ENCODE results near the gene C10orf71. TPM values are rescaled to one million over a fixed set of nuclear protein-coding genes. Genes with fewer than 3 reads are reported as not detected.

The C10orf71 gene
- total RNA-seq, 5 donors from 2014 or later (not counting 1 experiment from before 2014, with no cell fraction given) = not detected

DNA sequence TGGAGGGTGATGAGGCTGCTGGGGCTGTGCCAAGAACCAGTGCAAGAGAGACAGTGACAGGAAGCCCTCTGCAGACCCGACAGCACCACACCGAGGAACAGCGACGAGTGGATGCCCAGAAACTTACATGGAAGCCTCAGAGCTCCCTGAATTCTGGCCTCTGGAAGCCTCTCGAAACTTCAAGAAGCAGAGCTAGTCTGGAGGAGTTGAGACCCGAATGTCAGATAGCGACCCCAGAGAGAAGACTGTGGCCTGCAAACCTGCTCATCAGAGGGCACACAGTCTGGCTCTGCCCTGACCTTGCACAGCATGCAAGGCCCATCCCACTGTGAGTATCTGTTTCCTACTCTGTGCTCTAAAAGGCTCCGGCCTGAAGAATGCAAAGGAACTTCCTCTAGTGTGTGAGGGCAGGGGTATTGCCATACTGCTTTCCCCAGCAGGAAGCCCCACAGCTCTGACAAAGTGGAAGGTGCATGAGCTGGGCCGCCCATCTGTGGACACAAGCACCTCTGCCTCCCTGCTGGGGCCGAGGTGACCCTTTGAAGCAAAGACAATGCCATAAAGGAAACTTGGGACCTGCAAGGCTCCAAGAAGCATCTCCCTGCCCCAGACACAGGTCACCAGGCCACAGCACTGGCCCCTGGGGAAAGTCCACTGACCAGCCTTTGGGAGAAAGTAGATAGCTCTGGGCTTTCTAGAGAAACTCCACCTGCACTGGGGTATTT lies 10.5 kb upstream of the C10orf71 start:
- CTCF ChIA-PET = interaction anchor here in 1 of 2 donors (0.6 kb wide), 1 partner anchor 38 kb away, joined by 3 read pairs; no protein-coding TSS in a partner anchor
- ATAC-seq (replicated peaks in 1 of 4) (peak in 1 of 4 experiments; percentile 20), DNase-seq (no peak)
- POLR2A ChIA-PET = no interaction called here
- Histone ChIP-seq H3K27ac (ENCODE audit: low read length) (no peak overlapping the region), H3K4me1 (ENCODE audit: control insufficient read depth in 1 of 2, extremely low read depth in 1 of 2, insufficient read depth in 2 of 2, low read length in 2 of 2) (no peaks in the 10 kb centered on the region), H3K27me3 (replicated peaks in 1 of 2; ENCODE audit: control insufficient read depth in 2 of 2, extremely low read depth in 1 of 2, insufficient read depth in 2 of 2, low read length in 1 of 2) (peaks cover 0 to 6% of the 10 kb centered on the region in 2 experiments), H3K4me3 (ENCODE audit: control insufficient read depth in 1 of 2, extremely low read depth in 1 of 2, low read length in 1 of 2) (no peak overlapping the region), H3K36me3 (ENCODE audit: control insufficient read depth in 2 of 2, extremely low read depth in 1 of 2, insufficient read depth in 1 of 2, low read length in 1 of 2) (no peaks in the 10 kb centered on the region), H3K9me3 (no peaks in the 10 kb centered on the region)
- no peak overlapping the region for H3K27ac Mint-ChIP-seq
- no peaks in the 10 kb centered on the region for H3K9me3 Mint-ChIP-seq
- H3K4me1 Mint-ChIP-seq = no peaks in the 10 kb centered on the region
- 92% methylated on average over 8 of the region's 10 CpGs for WGBS (ENCODE audit: insufficient coverage)
- H3K4me3 Mint-ChIP-seq = no peak overlapping the region
- peaks cover 5 to 9% of the 10 kb centered on the region in 2 donors for H3K27me3 Mint-ChIP-seq
- H3K36me3 Mint-ChIP-seq = no peaks in the 10 kb centered on the region

- Mint-ChIP-seq H3K27ac (no peak overlapping the region), H3K9me3 (no peaks in the 10 kb centered on the region), H3K4me1 (no peaks in the 10 kb centered on the region), H3K4me3 (no peak overlapping the region), H3K36me3 (no peaks in the 10 kb centered on the region), H3K27me3 (peaks cover 5 to 9% of the 10 kb centered on the region in 2 donors)
- H3K4me3 ChIP-seq (ENCODE audit: control insufficient read depth in 1 of 2, extremely low read depth in 1 of 2, low read length in 1 of 2) = no peak overlapping the region
- H3K27ac ChIP-seq (ENCODE audit: low read length) = no peak overlapping the region
- no peaks in the 10 kb centered on the region for H3K4me1 ChIP-seq (ENCODE audit: control insufficient read depth in 1 of 2, extremely low read depth in 1 of 2, insufficient read depth in 2 of 2, low read length in 2 of 2)
- H3K27me3 ChIP-seq (replicated peaks in 1 of 2; ENCODE audit: control insufficient read depth in 2 of 2, extremely low read depth in 1 of 2, insufficient read depth in 2 of 2, low read length in 1 of 2) = peaks cover 0 to 6% of the 10 kb centered on the region in 2 experiments
- ChIA-PET POLR2A (no interaction called here), CTCF (no interaction called here)
- 69% methylated on average over 2 of the region's 4 CpGs for WGBS (ENCODE audit: insufficient coverage)
- no peaks in the 10 kb centered on the region for H3K9me3 ChIP-seq
- ATAC-seq (replicated peaks in 1 of 4) (no peak), DNase-seq (no peak)
- no peaks in the 10 kb centered on the region for H3K36me3 ChIP-seq (ENCODE audit: control insufficient read depth in 2 of 2, extremely low read depth in 1 of 2, insufficient read depth in 1 of 2, low read length in 1 of 2)
These were observed 9.5 kb upstream of the C10orf71 start for GRCh38 chr10:49289480-49289879.

- H3K36me3 Mint-ChIP-seq = no peaks in the 10 kb centered on the region
- H3K9me3 ChIP-seq = no peaks in the 10 kb centered on the region
- peaks cover 0 to 6% of the 10 kb centered on the region in 2 experiments for H3K27me3 ChIP-seq (replicated peaks in 1 of 2; ENCODE audit: control insufficient read depth in 2 of 2, extremely low read depth in 1 of 2, insufficient read depth in 2 of 2, low read length in 1 of 2)
- H3K27ac ChIP-seq (ENCODE audit: low read length) = no peak overlapping the region
- CTCF ChIA-PET = no interaction called here
- DNase-seq = no peak
- POLR2A ChIA-PET = no interaction called here
- no peak overlapping the region for H3K4me3 ChIP-seq (ENCODE audit: control insufficient read depth in 1 of 2, extremely low read depth in 1 of 2, low read length in 1 of 2)
- H3K9me3 Mint-ChIP-seq = no peaks in the 10 kb centered on the region
- peaks cover 5 to 9% of the 10 kb centered on the region in 2 donors for H3K27me3 Mint-ChIP-seq
- no peaks in the 10 kb centered on the region for H3K4me1 Mint-ChIP-seq
- no peak for ATAC-seq (replicated peaks in 1 of 4)
- H3K4me1 ChIP-seq (ENCODE audit: control insufficient read depth in 1 of 2, extremely low read depth in 1 of 2, insufficient read depth in 2 of 2, low read length in 2 of 2) = no peaks in the 10 kb centered on the region
- no peak overlapping the region for H3K27ac Mint-ChIP-seq
- no peak overlapping the region for H3K4me3 Mint-ChIP-seq
- WGBS (ENCODE audit: insufficient coverage) = no CpG with 5 or more reads among the region's 1 CpG
- H3K36me3 ChIP-seq (ENCODE audit: control insufficient read depth in 2 of 2, extremely low read depth in 1 of 2, insufficient read depth in 1 of 2, low read length in 1 of 2) = no peaks in the 10 kb centered on the region
These were observed 8.8 kb upstream of the C10orf71 start for GRCh38 chr10:49290131-49290530.

GRCh38 chr10:49290607-49291006 lies 8.4 kb upstream of the C10orf71 start:
- peaks cover 0 to 6% of the 10 kb centered on the region in 2 experiments for H3K27me3 ChIP-seq (replicated peaks in 1 of 2; ENCODE audit: control insufficient read depth in 2 of 2, extremely low read depth in 1 of 2, insufficient read depth in 2 of 2, low read length in 1 of 2)
- POLR2A ChIA-PET = no interaction called here
- no peaks in the 10 kb centered on the region for H3K4me1 Mint-ChIP-seq
- H3K36me3 Mint-ChIP-seq = no peaks in the 10 kb centered on the region
- no peaks in the 10 kb centered on the region for H3K9me3 ChIP-seq
- no peak for ATAC-seq (replicated peaks in 1 of 4)
- no peak overlapping the region for H3K27ac ChIP-seq (ENCODE audit: low read length)
- no peak overlapping the region for H3K4me3 ChIP-seq (ENCODE audit: control insufficient read depth in 1 of 2, extremely low read depth in 1 of 2, low read length in 1 of 2)
- H3K9me3 Mint-ChIP-seq = no peaks in the 10 kb centered on the region
- H3K27ac Mint-ChIP-seq = no peak overlapping the region
- H3K4me3 Mint-ChIP-seq = no peak overlapping the region
- CTCF ChIA-PET = no interaction called here
- 100% methylated on average over 1 of the region's 3 CpGs for WGBS (ENCODE audit: insufficient coverage)
- no peaks in the 10 kb centered on the region for H3K36me3 ChIP-seq (ENCODE audit: control insufficient read depth in 2 of 2, extremely low read depth in 1 of 2, insufficient read depth in 1 of 2, low read length in 1 of 2)
- DNase-seq = no peak
- peaks cover 5 to 9% of the 10 kb centered on the region in 2 donors for H3K27me3 Mint-ChIP-seq
- H3K4me1 ChIP-seq (ENCODE audit: control insufficient read depth in 1 of 2, extremely low read depth in 1 of 2, insufficient read depth in 2 of 2, low read length in 2 of 2) = no peaks in the 10 kb centered on the region

- DNase-seq = no peak
- Histone ChIP-seq H3K9me3 (no peaks in the 10 kb centered on the region), H3K4me1 (ENCODE audit: control insufficient read depth in 1 of 2, extremely low read depth in 1 of 2, insufficient read depth in 2 of 2, low read length in 2 of 2) (no peaks in the 10 kb centered on the region), H3K4me3 (ENCODE audit: control insufficient read depth in 1 of 2, extremely low read depth in 1 of 2, low read length in 1 of 2) (no peak overlapping the region), H3K27ac (ENCODE audit: low read length) (no peak overlapping the region), H3K27me3 (replicated peaks in 1 of 2; ENCODE audit: control insufficient read depth in 2 of 2, extremely low read depth in 1 of 2, insufficient read depth in 2 of 2, low read length in 1 of 2) (peaks cover 0 to 4% of the 10 kb centered on the region in 2 experiments), H3K36me3 (ENCODE audit: control insufficient read depth in 2 of 2, extremely low read depth in 1 of 2, insufficient read depth in 1 of 2, low read length in 1 of 2) (no peaks in the 10 kb centered on the region)
- no peaks in the 10 kb centered on the region for H3K9me3 Mint-ChIP-seq
- ChIA-PET POLR2A (no interaction called here), CTCF (no interaction called here)
- ATAC-seq (replicated peaks in 1 of 4) = no peak
- no peak overlapping the region for H3K4me3 Mint-ChIP-seq
- no peak overlapping the region for H3K27ac Mint-ChIP-seq
- 73% methylated on average over 4 of the region's 6 CpGs for WGBS (ENCODE audit: insufficient coverage)
- H3K4me1 Mint-ChIP-seq = no peaks in the 10 kb centered on the region
- H3K27me3 Mint-ChIP-seq = peaks cover 5 to 9% of the 10 kb centered on the region in 2 donors
- no peaks in the 10 kb centered on the region for H3K36me3 Mint-ChIP-seq
These were observed 6.3 kb upstream of the C10orf71 start for GRCh38 chr10:49292565-49293207.

- Histone ChIP-seq H3K27me3 (replicated peaks in 1 of 2; ENCODE audit: control insufficient read depth in 2 of 2, extremely low read depth in 1 of 2, insufficient read depth in 2 of 2, low read length in 1 of 2) (peaks cover 0 to 5% of the 10 kb centered on the region in 2 experiments), H3K27ac (ENCODE audit: low read length) (no peak overlapping the region), H3K9me3 (no peaks in the 10 kb centered on the region), H3K36me3 (ENCODE audit: control insufficient read depth in 2 of 2, extremely low read depth in 1 of 2, insufficient read depth in 1 of 2, low read length in 1 of 2) (no peaks in the 10 kb centered on the region), H3K4me3 (ENCODE audit: control insufficient read depth in 1 of 2, extremely low read depth in 1 of 2, low read length in 1 of 2) (no peak overlapping the region), H3K4me1 (ENCODE audit: control insufficient read depth in 1 of 2, extremely low read depth in 1 of 2, insufficient read depth in 2 of 2, low read length in 2 of 2) (no peaks in the 10 kb centered on the region)
- no peaks in the 10 kb centered on the region for H3K9me3 Mint-ChIP-seq
- ATAC-seq (replicated peaks in 1 of 4) (no peak), DNase-seq (no peak)
- ChIA-PET CTCF (no interaction called here), POLR2A (no interaction called here)
- no peaks in the 10 kb centered on the region for H3K36me3 Mint-ChIP-seq
- 58% methylated on average over 3 of the region's 7 CpGs for WGBS (ENCODE audit: insufficient coverage)
- no peak overlapping the region for H3K27ac Mint-ChIP-seq
- H3K4me1 Mint-ChIP-seq = no peaks in the 10 kb centered on the region
- H3K27me3 Mint-ChIP-seq = peaks cover 5 to 9% of the 10 kb centered on the region in 2 donors
- no peak overlapping the region for H3K4me3 Mint-ChIP-seq
These were observed 5.8 kb upstream of the C10orf71 start for GRCh38 chr10:49293208-49293603.
